ENCODE measurements around the gene COL4A2. TPM values are rescaled to one million over a fixed set of nuclear protein-coding genes. Genes with fewer than 3 reads are reported as not detected.
A peak's percentile ranks its signal among the peaks of the same experiment; 100 is the strongest.

COL4A2 gene
- total and polyA plus RNA-seq, 7 experiments from 2014 or later, result 0.05 TPM; not detected in 6

- ATAC-seq (no peak), DNase-seq (no peak)
- Mint-ChIP-seq H3K27ac (no peak overlapping the region), H3K4me3 (no peak overlapping the region), H3K36me3 (no peaks in the 10 kb centered on the region), H3K4me1 (no peaks in the 10 kb centered on the region), H3K27me3 (peaks cover 25 to 51% (median 43%) of the 10 kb centered on the region in 5 donors), H3K9me3 (no peaks in the 10 kb centered on the region)
- Histone ChIP-seq H3K4me3 (ENCODE audit: low read length) (no peak overlapping the region), H3K4me1 (ENCODE audit: control insufficient read depth in 2 of 2, insufficient read depth in 2 of 2, low read length in 2 of 2) (no peaks in the 10 kb centered on the region), H3K9me3 (ENCODE audit: control insufficient read depth in 2 of 3, low read length in 3 of 3) (no peaks in the 10 kb centered on the region), H3K27me3 (ENCODE audit: control insufficient read depth in 2 of 2, insufficient read depth in 2 of 2, low read length in 2 of 2) (no peaks in the 10 kb centered on the region), H3K36me3 (ENCODE audit: control insufficient read depth in 2 of 3, insufficient read depth in 3 of 3, low read length in 3 of 3) (no peaks in the 10 kb centered on the region), H3K27ac (ENCODE audit: low read depth, low read length) (no peak overlapping the region)
- intact Hi-C loops (cut with micrococcal nuclease), result no loop called here
- CTCF ChIA-PET, result no interaction called here
- POLR2A ChIA-PET, result no interaction called here
Measured at GRCh38 chr13:110442930-110443621, 136.0 kb downstream of the COL4A2 start.

- Mint-ChIP-seq H3K27ac (no peak overlapping the region), H3K9me3 (no peaks in the 10 kb centered on the region), H3K27me3 (peaks cover 25 to 56% (median 48%) of the 10 kb centered on the region in 5 donors), H3K36me3 (no peaks in the 10 kb centered on the region), H3K4me1 (no peaks in the 10 kb centered on the region), H3K4me3 (no peak overlapping the region)
- Histone ChIP-seq H3K9me3 (ENCODE audit: control insufficient read depth in 2 of 3, low read length in 3 of 3) (no peaks in the 10 kb centered on the region), H3K36me3 (ENCODE audit: control insufficient read depth in 2 of 3, insufficient read depth in 3 of 3, low read length in 3 of 3) (no peaks in the 10 kb centered on the region), H3K27me3 (ENCODE audit: control insufficient read depth in 2 of 2, insufficient read depth in 2 of 2, low read length in 2 of 2) (no peaks in the 10 kb centered on the region), H3K4me1 (ENCODE audit: control insufficient read depth in 2 of 2, insufficient read depth in 2 of 2, low read length in 2 of 2) (no peaks in the 10 kb centered on the region), H3K4me3 (ENCODE audit: low read length) (no peak overlapping the region), H3K27ac (ENCODE audit: low read depth, low read length) (no peak overlapping the region)
- intact Hi-C loops (cut with micrococcal nuclease), result loop anchor here in 1 of 2 donors (1.0 kb wide), 1 partner anchor 221 kb away; no protein-coding TSS in a partner anchor
- no peak for ATAC-seq
- CTCF ChIA-PET, result no interaction called here
- POLR2A ChIA-PET, result no interaction called here
- DNase-seq, result no peak
Measured at GRCh38 chr13:110443622-110444225, 136.6 kb downstream of the COL4A2 start.

GRCh38 chr13:110444226-110444653, 137.2 kb downstream of the COL4A2 start:
- ATAC-seq (no peak), DNase-seq (no peak)
- no peaks in the 10 kb centered on the region for H3K9me3 ChIP-seq (ENCODE audit: control insufficient read depth in 2 of 3, low read length in 3 of 3)
- no peak overlapping the region for H3K27ac ChIP-seq (ENCODE audit: low read depth, low read length)
- H3K27ac Mint-ChIP-seq, result no peak overlapping the region
- H3K36me3 Mint-ChIP-seq, result no peaks in the 10 kb centered on the region
- H3K36me3 ChIP-seq (ENCODE audit: control insufficient read depth in 2 of 3, insufficient read depth in 3 of 3, low read length in 3 of 3), result no peaks in the 10 kb centered on the region
- H3K27me3 Mint-ChIP-seq, result peaks cover 25 to 58% (median 51%) of the 10 kb centered on the region in 5 donors
- no peaks in the 10 kb centered on the region for H3K27me3 ChIP-seq (ENCODE audit: control insufficient read depth in 2 of 2, insufficient read depth in 2 of 2, low read length in 2 of 2)
- ChIA-PET CTCF (no interaction called here), POLR2A (no interaction called here)
- H3K4me3 Mint-ChIP-seq, result no peak overlapping the region
- intact Hi-C loops (cut with micrococcal nuclease), result loop anchor here in 1 of 2 donors (1.0 kb wide), 1 partner anchor 222 kb away; no protein-coding TSS in a partner anchor
- H3K4me1 Mint-ChIP-seq, result no peaks in the 10 kb centered on the region
- no peaks in the 10 kb centered on the region for H3K4me1 ChIP-seq (ENCODE audit: control insufficient read depth in 2 of 2, insufficient read depth in 2 of 2, low read length in 2 of 2)
- H3K9me3 Mint-ChIP-seq, result no peaks in the 10 kb centered on the region
- H3K4me3 ChIP-seq (ENCODE audit: low read length), result no peak overlapping the region

- no peaks in the 10 kb centered on the region for H3K27me3 ChIP-seq (ENCODE audit: control insufficient read depth in 2 of 2, insufficient read depth in 2 of 2, low read length in 2 of 2)
- no peak overlapping the region for H3K4me3 Mint-ChIP-seq
- no peak overlapping the region for H3K4me3 ChIP-seq (ENCODE audit: low read length)
- intact Hi-C loops (cut with micrococcal nuclease), result no loop called here
- H3K36me3 Mint-ChIP-seq, result no peaks in the 10 kb centered on the region
- H3K36me3 ChIP-seq (ENCODE audit: control insufficient read depth in 2 of 3, insufficient read depth in 3 of 3, low read length in 3 of 3), result no peaks in the 10 kb centered on the region
- ATAC-seq, result peak; percentile 61
- no peaks in the 10 kb centered on the region for H3K9me3 Mint-ChIP-seq
- no peak overlapping the region for H3K27ac Mint-ChIP-seq
- CTCF ChIA-PET, result no interaction called here
- no peaks in the 10 kb centered on the region for H3K4me1 ChIP-seq (ENCODE audit: control insufficient read depth in 2 of 2, insufficient read depth in 2 of 2, low read length in 2 of 2)
- H3K4me1 Mint-ChIP-seq, result no peaks in the 10 kb centered on the region
- H3K27me3 Mint-ChIP-seq, result peaks cover 23 to 60% (median 50%) of the 10 kb centered on the region in 5 donors
- no peak for DNase-seq
- POLR2A ChIA-PET, result no interaction called here
- H3K9me3 ChIP-seq (ENCODE audit: control insufficient read depth in 2 of 3, low read length in 3 of 3), result no peaks in the 10 kb centered on the region
- no peak overlapping the region for H3K27ac ChIP-seq (ENCODE audit: low read depth, low read length)
Measured at GRCh38 chr13:110445183-110445582, 138.1 kb downstream of the COL4A2 start.

- intact Hi-C loops (cut with micrococcal nuclease), result no loop called here
- Mint-ChIP-seq H3K4me3 (no peak overlapping the region), H3K27ac (no peak overlapping the region), H3K36me3 (no peaks in the 10 kb centered on the region), H3K4me1 (no peaks in the 10 kb centered on the region), H3K9me3 (no peaks in the 10 kb centered on the region), H3K27me3 (peaks cover 23 to 60% (median 48%) of the 10 kb centered on the region in 5 donors)
- CTCF ChIA-PET, result no interaction called here
- H3K36me3 ChIP-seq (ENCODE audit: control insufficient read depth in 2 of 3, insufficient read depth in 3 of 3, low read length in 3 of 3), result no peaks in the 10 kb centered on the region
- H3K9me3 ChIP-seq (ENCODE audit: control insufficient read depth in 2 of 3, low read length in 3 of 3), result no peaks in the 10 kb centered on the region
- no peak overlapping the region for H3K27ac ChIP-seq (ENCODE audit: low read depth, low read length)
- DNase-seq, result no peak
- no peak overlapping the region for H3K4me3 ChIP-seq (ENCODE audit: low read length)
- no peak for ATAC-seq
- no peaks in the 10 kb centered on the region for H3K4me1 ChIP-seq (ENCODE audit: control insufficient read depth in 2 of 2, insufficient read depth in 2 of 2, low read length in 2 of 2)
- POLR2A ChIA-PET, result no interaction called here
- H3K27me3 ChIP-seq (ENCODE audit: control insufficient read depth in 2 of 2, insufficient read depth in 2 of 2, low read length in 2 of 2), result no peaks in the 10 kb centered on the region
Measured at GRCh38 chr13:110445722-110446574, 138.9 kb downstream of the COL4A2 start.

- ATAC-seq (no peak), DNase-seq (no peak)
- no peak overlapping the region for H3K4me3 Mint-ChIP-seq
- POLR2A ChIA-PET, result no interaction called here
- Histone ChIP-seq H3K4me3 (ENCODE audit: low read length) (no peak overlapping the region), H3K27ac (ENCODE audit: low read depth, low read length) (no peak overlapping the region), H3K27me3 (ENCODE audit: control insufficient read depth in 2 of 2, insufficient read depth in 2 of 2, low read length in 2 of 2) (no peaks in the 10 kb centered on the region), H3K36me3 (ENCODE audit: control insufficient read depth in 2 of 3, insufficient read depth in 3 of 3, low read length in 3 of 3) (no peaks in the 10 kb centered on the region), H3K9me3 (ENCODE audit: control insufficient read depth in 2 of 3, low read length in 3 of 3) (no peaks in the 10 kb centered on the region), H3K4me1 (ENCODE audit: control insufficient read depth in 2 of 2, insufficient read depth in 2 of 2, low read length in 2 of 2) (no peaks in the 10 kb centered on the region)
- H3K36me3 Mint-ChIP-seq, result no peaks in the 10 kb centered on the region
- intact Hi-C loops (cut with micrococcal nuclease), result no loop called here
- H3K27me3 Mint-ChIP-seq, result peaks cover 23 to 60% (median 48%) of the 10 kb centered on the region in 5 donors
- H3K9me3 Mint-ChIP-seq, result no peaks in the 10 kb centered on the region
- no peaks in the 10 kb centered on the region for H3K4me1 Mint-ChIP-seq
- no peak overlapping the region for H3K27ac Mint-ChIP-seq
- CTCF ChIA-PET, result no interaction called here
Measured at GRCh38 chr13:110446575-110446890, 139.4 kb downstream of the COL4A2 start.
